ENCODE measurements around the gene C9. TPM values are rescaled to one million over a fixed set of nuclear protein-coding genes. Genes with fewer than 3 reads are reported as not detected.

The C9 gene
- total and polyA plus RNA-seq, 2 of the 4 experiments (the other 2 are of a cell fraction) = not detected

- no peak overlapping the region for H2BK5ac ChIP-seq (ENCODE audit: low read depth, low read length, poor library complexity, severe bottlenecking)
- H2AK9ac ChIP-seq (replicated peaks; ENCODE audit: low read depth, low read length, poor library complexity) = no peak overlapping the region
These were observed 101.3 kb downstream of the C9 start for GRCh38 chr5:39262981-39263380.

More at GRCh38 chr5:39262981-39263380, 101.3 kb downstream of the C9 start:
- Histone ChIP-seq H3K4me2 (ENCODE audit: low read depth, low read length) (no peak overlapping the region), H2AFZ (replicated peaks; ENCODE audit: low read length, poor library complexity) (no peak overlapping the region), H3K4me1 (ENCODE audit: control insufficient read depth, insufficient read depth, low read length) (no peaks in the 10 kb centered on the region), H3K27ac (ENCODE audit: insufficient read depth, low read length) (no peak overlapping the region), H3K4me3 (ENCODE audit: insufficient read depth, low read depth, low read length) (no peak overlapping the region), H3K27me3 (ENCODE audit: control insufficient read depth, insufficient read depth, low read length) (peaks cover 3% of the 10 kb centered on the region; the same call in 1 of the 2 replicates), H4K20me1 (ENCODE audit: insufficient read depth, low read length) (no peaks in the 10 kb centered on the region), H3K4ac (ENCODE audit: low read depth, low read length) (no peak overlapping the region), H3K14ac (replicated peaks; ENCODE audit: low read depth, low read length) (no peak overlapping the region), H2BK120ac (ENCODE audit: low read depth, low read length) (no peak overlapping the region), H3K9ac (ENCODE audit: low read depth, low read length) (no peak overlapping the region), H2BK20ac (ENCODE audit: low read depth, low read length) (no peak overlapping the region), H3K9me3 (ENCODE audit: control insufficient read depth, insufficient read depth, low read length) (no peaks in the 10 kb centered on the region; the same call in 1 of the 2 replicates), H3K18ac (ENCODE audit: low read depth, low read length) (no peak overlapping the region), H3K23ac (ENCODE audit: low read depth, low read length) (no peak overlapping the region), H2AK5ac (ENCODE audit: low read depth, low read length) (no peak overlapping the region), H3K36me3 (ENCODE audit: control insufficient read depth, insufficient read depth, low read length) (no peaks in the 10 kb centered on the region), H3K56ac (ENCODE audit: extremely low read depth, insufficient read depth, low read length) (no peak overlapping the region), H2BK15ac (ENCODE audit: low read depth, low read length) (no peak overlapping the region), H3K79me1 (ENCODE audit: low read depth in 1 of 2, low read length in 2 of 2) (no peaks in the 10 kb centered on the region), H3K9me1 (ENCODE audit: insufficient read depth, low read length) (no peaks in the 10 kb centered on the region), H4K91ac (ENCODE audit: insufficient read depth, low read depth, low read length) (no peak overlapping the region), H4K5ac (ENCODE audit: low read depth, low read length) (no peak overlapping the region), H4K8ac (ENCODE audit: low read depth in 2 of 2, low read length in 2 of 2) (no peak overlapping the region)
- ChIA-PET POLR2A (ENCODE audit: unreplicated experiment) (no interaction called here), CTCF (no interaction called here)
- no peak for ATAC-seq (ENCODE audit: low read depth)
- no CpG with 5 or more reads among the region's 2 CpGs for WGBS, 2 experiments (ENCODE audit: extremely low coverage in 2 of 2, insufficient read length in 1 of 2)
- intact Hi-C loops (cut with micrococcal nuclease) = loop anchor here (5.0 kb wide), 1 partner anchor 49 kb away; no protein-coding TSS in a partner anchor
- in situ Hi-C loops (cut with MboI; ENCODE audit: low sequenced_read_pairs) = no loop called here
- no peak for DNase-seq
- BruUV-seq (replicated peaks) = no TSS peak
- dilution Hi-C loops (cut with HindIII; ENCODE audit: low sequenced_read_pairs, unreplicated experiment) = no loop called here
- no peak for TF ChIP-seq RAD21 (IDR thresholded peaks at IDR 0.05; ENCODE audit: low read length)
- TF ChIP-seq CHD1 (IDR thresholded peaks at IDR 0.05; ENCODE audit: low read depth, low read length) = no peak
- no peak for TF ChIP-seq POLR2A (IDR thresholded peaks at IDR 0.05; ENCODE audit: low read depth, low read length)
- TF ChIP-seq RFX5 (IDR thresholded peaks at IDR 0.05; ENCODE audit: low read depth, low read length) = no peak
- TF ChIP-seq MAFK (IDR thresholded peaks at IDR 0.05; ENCODE audit: low read depth, low read length) = no peak
- no peak for TF ChIP-seq MXI1 (IDR thresholded peaks at IDR 0.05; ENCODE audit: borderline replicate concordance, low read depth, low read length)
- TF ChIP-seq CTCF (conservative IDR thresholded peaks at IDR 0.05; ENCODE audit: low read depth, low read length) = no peak
- TF ChIP-seq SMC3 (IDR thresholded peaks at IDR 0.05; ENCODE audit: low read depth, low read length) = no peak
- no peak for TF ChIP-seq RCOR1 (IDR thresholded peaks at IDR 0.05; ENCODE audit: insufficient replicate concordance, low read length)
- TF ChIP-seq USF2 (IDR thresholded peaks at IDR 0.05; ENCODE audit: low read depth, low read length) = no peak
- no peak for TF ChIP-seq CEBPB (IDR thresholded peaks at IDR 0.05; ENCODE audit: low read depth, low read length)
- no peak for TF ChIP-seq FOS (IDR thresholded peaks at IDR 0.05; ENCODE audit: low read depth, low read length)
- no peak for TF ChIP-seq BHLHE40 (IDR thresholded peaks at IDR 0.05; ENCODE audit: low read depth, low read length)
- TF ChIP-seq ELK1 (IDR thresholded peaks at IDR 0.05; ENCODE audit: borderline replicate concordance, low read depth, low read length) = no peak
- TF ChIP-seq NFE2L2 (IDR thresholded peaks at IDR 0.05; ENCODE audit: low read depth, low read length) = no peak
- no peak for TF ChIP-seq MAZ (IDR thresholded peaks at IDR 0.05; ENCODE audit: borderline replicate concordance, low read depth, low read length)
